ENCODE data around the gene OR4A47. TPM values are rescaled to one million over a fixed set of nuclear protein-coding genes. Genes with fewer than 3 reads are reported as not detected.
"Not testable (repeated sequence)": the region's sequence is repeated elsewhere in the genome, so short reads cannot be mapped to it uniquely, and the experiment has no call there.

OR4A47 gene, protein sequence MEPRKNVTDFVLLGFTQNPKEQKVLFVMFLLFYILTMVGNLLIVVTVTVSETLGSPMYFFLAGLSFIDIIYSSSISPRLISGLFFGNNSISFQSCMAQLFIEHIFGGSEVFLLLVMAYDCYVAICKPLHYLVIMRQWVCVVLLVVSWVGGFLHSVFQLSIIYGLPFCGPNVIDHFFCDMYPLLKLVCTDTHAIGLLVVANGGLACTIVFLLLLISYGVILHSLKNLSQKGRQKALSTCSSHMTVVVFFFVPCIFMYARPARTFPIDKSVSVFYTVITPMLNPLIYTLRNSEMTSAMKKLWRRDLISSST
- not detected for total RNA-seq
- long read RNA-seq: 0 reads

DNA sequence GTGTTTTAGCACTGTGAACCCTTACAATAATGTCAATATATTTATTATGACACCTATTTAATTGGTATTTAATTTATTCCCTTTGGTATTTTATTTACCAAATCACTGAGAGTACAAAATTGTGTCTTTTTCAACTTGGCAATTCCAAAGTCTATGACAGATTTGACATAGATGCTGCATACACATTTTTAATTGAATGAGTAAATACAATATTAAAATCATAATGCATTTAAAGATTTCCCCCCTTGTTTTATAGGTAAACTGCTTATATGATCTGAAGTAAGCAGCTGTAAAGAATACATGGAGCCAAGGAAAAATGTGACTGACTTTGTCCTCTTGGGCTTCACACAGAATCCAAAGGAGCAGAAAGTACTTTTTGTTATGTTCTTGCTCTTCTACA, at the start of gene OR4A47:
Gene OR4A47 (plus strand): TSS at position 301 of the 400 bp plus-strand sequence. CDS start 0 bp downstream, at position 301.
- ATAC-seq; intact Hi-C loops (cut with DNase I); DNase-seq: not testable (repeated sequence)

DNA sequence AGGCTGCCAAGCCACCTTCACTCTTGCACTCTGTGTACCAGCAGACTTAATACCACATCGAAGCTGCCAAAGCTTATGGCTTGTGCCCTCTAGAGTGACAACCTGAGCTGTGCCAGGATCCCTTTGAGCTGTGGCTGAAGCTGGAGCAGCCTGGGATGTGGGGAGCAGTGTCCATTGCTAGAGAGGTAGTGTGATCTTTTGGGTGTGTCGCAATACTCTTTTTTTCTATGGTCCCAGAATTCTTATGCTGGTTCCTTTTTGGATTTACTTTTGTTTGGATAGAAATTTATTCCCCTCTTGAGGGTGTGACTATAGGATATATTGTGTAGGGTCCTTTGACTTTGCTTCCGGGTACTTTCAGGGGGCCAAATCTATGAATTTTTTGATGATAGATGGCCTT, 32.7 kb upstream of the OR4A47 start:
- intact Hi-C loops (cut with DNase I); ATAC-seq; DNase-seq: not testable (repeated sequence)

DNA sequence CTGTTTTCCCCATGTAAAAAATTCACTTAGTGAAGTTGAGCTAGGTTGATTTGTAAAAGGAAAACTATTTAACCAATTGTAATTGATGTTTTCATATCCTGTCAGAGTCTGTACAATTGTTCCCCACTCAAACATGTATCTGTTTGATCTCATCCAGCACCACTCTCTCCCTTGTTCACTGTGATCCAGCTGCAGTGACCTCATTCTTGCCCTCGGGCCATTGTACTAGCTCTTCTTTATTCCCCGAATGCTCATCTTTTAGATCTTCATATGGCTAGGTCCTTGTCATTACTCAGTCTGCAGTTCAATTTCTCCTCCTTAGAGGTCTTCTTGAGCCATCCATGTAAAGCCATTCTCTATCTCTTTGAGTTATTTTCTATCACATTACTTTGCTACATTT, 14.6 kb upstream of the OR4A47 start:
- DNase-seq; intact Hi-C loops (cut with DNase I); ATAC-seq: not testable (repeated sequence)

DNA sequence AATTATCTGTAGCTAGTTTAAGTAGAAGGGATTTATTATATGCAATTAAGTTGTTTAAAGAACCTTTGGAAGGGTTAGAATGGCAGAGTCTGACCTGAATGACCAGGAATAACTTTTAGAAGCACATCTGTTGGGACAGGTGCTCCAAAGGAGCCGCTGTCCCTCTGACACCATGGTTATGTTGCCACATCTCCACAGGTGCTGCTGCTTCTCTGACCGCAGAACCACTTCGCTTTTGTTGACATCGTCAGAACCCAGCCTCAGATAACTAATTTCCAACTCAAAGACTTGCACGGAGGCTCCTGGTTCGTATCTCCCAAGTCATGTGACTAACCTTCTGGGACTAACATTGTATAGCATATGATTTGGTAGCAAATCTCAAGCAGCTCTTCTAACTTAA, 13.9 kb upstream of the OR4A47 start:
- DNase-seq; intact Hi-C loops (cut with DNase I); ATAC-seq: not testable (repeated sequence)

DNA sequence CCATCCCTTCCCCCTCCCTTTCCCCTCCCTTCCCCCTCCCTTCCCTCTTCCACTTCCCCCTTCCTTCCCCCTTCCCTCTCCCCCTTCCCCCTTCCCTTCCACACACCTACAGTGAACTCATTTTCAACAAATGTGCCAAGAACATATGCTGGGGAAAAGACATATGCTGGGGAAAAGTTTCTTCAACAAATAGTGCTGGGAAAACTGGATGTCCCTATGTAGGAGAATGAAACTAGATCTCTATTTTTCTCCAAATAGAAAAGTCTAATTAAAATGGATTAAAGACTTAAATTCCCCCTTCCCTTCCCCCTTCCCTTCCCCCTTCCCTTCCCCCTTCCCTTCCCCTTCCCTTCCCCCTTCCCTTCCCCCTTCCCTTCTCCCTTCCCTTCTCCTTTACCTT, 17.6 kb downstream of the OR4A47 start:
- DNase-seq; ATAC-seq; intact Hi-C loops (cut with DNase I): not testable (repeated sequence)

DNA sequence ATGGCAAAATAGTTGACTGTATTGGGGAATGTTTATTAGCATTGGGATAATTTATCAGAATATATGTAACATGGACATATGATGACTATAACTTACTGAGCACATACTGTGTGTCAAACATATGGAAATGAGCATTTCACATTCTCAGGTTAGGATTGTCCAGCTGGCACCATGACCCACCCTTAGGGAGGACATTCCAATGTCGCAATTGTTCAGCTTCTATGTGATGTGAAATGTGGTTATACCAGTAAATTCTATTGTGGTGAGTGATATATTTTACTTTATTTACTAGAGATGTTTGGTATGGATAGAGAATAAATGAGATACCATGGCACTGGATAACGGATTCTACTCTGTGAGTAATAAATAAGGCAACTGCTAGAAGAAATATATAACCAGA, 50.4 kb downstream of the OR4A47 start:
- intact Hi-C loops (cut with DNase I): no loop called here
- DNase-seq (no peak), ATAC-seq (no peak)

Other genes with a start within 250 kb of the OR4A47 start
- gene OR4X2, start 243.7 kb upstream of the OR4A47 start, total RNA-seq: not detected
- gene OR4X1, start 224.9 kb upstream of the OR4A47 start, total RNA-seq: not detected
- not detected for gene OR4S1, start 182.6 kb upstream of the OR4A47 start, total RNA-seq
- gene OR4C3, start 163.9 kb upstream of the OR4A47 start, total RNA-seq: not detected
- gene OR4C5, start 122.3 kb upstream of the OR4A47 start, total RNA-seq: not detected

Measured in left cardiac atrium (tissue), 4 donors.